ENCODE measurements around the gene FBXL5.
A peak's percentile ranks its signal among the peaks of the same experiment; 100 is the strongest.

Gene FBXL5

GRCh38 chr4:15675356-15675755 is 20.2 kb upstream of the FBXL5 start:
- no peak for DNase-seq

DNA sequence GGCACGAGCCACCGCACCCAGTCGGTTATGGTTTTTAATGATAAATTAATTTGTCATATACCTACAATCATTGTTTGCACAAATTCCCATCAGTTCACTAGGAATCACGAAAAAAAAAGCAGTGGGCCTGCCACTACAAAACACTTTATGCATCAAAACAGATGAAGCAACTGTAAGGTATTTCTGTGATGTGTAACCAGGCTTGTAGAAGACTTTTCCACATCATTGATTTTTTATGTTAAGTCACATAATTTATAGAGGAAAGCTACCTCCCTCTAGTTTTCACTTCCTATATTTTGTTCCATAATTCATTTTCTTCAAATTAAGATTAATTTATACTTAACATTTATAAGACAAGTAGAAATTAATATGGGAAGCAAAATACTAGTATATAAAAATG is 19.8 kb upstream of the FBXL5 start:
- no peak for DNase-seq

DNA sequence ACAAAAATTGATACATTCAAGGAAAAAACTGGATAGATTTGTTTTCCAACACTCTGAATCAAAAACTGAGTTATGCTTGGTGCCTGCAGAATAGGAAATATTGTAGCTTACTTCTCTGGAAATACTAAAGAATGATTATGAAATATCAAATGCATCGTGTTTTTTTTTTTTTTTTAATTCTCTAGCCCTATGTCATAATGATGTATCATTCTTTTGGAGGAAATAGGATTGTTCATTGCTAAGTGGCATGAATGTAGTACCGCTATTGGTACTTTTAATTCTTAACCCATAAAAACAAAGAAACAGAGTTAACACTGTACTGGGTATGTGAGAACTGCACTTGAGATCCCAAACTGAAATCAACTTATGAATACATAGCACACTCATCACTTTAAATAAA is 18.9 kb upstream of the FBXL5 start:
- no peak for DNase-seq

DNA sequence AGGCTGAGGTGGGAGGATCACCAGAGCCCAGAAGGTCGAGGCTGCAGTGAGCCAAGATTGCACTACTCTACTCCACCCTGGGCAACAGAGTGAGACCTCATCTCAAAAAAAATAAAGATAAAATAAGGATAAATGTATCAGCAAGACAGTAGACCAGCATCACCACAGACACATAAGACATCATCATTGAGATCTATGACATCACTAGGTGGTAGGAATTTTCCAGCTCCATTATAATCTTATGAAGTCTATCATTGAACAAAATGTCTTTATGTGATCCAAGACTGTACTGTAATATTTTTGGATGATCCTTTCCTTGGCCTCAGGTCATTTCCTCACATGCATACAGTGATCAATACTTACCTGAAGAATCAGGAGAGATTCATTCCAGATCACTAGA is 18.2 kb upstream of the FBXL5 start:
- no peak for DNase-seq

- DNase-seq: no peak
Measured at GRCh38 chr4:15672101-15672500, 16.9 kb upstream of the FBXL5 start.

GRCh38 chr4:15670576-15670975 is 15.4 kb upstream of the FBXL5 start:
- DNase-seq: no peak

DNA sequence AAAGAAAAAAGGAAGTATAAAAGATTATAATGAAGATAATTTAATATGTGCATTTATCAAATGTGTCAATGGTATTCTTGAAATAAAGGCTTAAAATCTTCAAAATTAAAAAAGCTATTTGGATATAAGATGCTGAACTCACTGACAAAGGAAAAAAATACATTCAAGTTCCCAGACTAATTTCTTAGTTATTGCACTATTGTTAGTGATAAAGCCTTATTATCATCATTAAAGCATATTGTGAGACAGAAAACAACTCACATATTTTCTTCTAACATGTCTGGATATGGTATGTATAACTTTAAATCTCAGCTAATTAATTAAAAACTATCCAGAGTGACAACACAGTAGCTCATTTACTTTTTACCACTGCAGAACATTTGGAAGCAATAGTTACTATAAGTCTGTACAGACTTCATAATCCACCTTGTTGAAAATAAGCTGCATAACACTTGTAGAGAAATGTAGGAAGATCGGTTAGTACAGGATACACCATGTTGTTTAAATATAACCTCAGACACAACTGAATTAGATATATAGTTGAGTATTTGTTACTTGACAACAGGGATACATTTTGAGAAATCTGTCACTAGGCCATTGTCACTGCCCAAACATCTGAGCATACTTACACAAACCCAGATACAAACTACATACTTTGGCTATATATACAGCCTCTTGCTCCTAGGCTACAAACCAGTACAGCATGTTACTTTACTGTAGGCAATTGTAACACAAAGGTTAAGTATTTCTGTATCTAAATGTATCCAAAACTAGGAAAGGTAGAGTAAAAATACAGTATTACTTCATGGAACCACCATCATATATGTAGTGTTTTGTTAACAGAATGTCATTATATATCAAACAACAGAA is 13.6 kb upstream of the FBXL5 start:
- no peak for DNase-seq

GRCh38 chr4:15667006-15667405 is 11.8 kb upstream of the FBXL5 start:
- DNase-seq: no peak

GRCh38 chr4:15665753-15666365 is 10.7 kb upstream of the FBXL5 start:
- peak; percentile 27 for DNase-seq

DNA sequence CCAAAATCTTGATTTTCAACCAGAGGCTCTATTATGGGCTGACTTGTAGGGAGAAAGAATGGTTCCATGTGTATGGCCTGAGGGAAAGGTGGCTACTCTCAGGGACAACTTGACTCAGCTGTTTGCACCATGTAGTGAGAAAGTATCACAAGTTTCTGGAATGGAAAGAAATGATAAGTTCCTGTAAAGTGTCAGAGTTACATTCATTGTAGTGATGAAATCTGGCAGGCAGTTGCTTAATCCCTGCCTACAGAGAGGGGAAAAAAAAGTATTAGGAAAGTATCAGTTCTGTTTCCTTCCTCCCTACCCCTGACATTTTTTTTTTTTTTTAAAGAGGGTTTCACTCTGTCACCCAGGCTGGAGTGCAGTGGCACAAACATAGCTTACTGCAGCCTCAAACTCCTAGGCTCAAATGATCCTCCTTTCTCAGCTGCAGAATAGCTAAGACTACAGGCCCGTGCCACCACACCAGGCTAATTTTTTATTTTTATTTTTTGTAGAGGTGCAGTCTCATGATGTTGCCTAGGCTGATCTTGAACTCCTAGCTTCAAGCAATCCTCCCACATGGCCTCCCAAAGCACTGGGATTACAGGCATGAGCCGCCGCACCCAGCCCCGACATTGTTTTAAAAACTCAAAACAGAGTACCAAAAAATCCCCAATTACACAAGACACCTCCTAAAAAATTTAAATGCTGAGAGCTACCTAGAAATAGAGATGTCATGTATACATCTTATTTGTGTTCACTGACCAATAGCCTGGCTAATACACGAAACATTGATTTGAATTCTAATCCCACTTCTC is 4.8 kb upstream of the FBXL5 start:
- peak; percentile 61 for DNase-seq

DNA sequence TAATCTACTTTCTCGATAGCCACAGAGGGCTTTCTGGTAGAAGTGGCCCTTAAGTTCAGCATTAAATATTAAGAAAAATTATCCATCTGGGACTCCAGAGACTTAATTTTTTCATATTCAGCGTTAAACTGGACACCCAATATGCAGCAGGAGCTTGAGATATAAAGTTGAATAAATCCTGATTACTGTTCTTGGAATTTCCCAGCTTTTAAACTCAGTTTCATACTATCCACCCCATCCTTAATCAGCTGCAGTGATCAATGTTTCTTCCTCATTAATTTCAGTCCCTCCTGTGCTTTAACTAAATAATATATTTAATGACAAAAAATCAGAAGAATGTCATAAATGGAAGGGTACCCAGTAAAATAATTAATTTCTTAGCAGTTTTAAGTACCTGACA is 3.6 kb upstream of the FBXL5 start:
- DNase-seq: no peak

DNA sequence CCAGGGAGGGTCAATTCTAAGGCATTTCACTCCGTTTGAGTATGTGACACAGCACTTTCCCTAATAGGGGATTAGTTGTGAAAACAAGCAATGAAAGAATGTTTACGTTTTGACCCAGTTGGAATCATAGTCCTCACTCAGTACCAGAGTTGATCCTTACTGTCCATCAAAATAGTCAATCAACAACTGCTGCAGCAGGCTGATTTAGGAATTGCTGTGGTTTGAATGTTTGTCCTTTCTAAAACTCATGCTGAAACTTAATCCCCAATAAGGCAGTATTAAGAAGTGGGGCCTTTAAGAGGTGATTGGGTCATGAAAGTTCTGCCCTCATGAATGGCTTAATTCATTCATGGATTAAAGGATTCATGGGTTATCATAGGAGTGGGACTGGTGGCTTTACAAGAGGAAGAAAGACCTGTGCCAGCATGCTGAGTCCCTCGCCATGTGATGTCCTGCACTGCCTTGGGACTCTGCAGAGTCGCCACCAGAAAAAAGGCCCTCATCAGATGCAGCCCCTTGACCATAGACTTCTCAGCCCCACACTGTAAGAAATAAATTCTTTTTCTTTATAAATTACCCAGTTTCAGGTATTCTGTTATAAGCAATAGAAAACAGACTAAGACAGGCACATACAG is 3.1 kb upstream of the FBXL5 start:
- DNase-seq: no peak

DNA sequence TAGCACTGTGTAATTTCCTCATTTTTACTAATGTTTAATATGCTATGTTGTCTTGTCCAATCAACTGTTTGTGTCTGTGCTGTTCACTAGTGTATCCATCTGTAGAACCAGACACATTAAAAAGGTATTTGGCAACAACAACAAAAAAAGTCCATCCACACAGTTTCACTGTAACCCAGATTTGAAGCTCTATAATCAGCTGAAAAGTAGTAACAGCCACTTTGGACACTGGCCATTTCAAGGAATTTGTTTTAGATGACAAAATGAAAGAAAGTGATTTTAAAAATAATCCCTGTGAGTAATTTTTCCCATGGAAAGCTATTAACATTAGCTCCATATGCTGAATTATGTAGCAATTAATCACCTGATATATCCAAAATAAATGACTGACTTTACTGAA is 2.2 kb upstream of the FBXL5 start:
- DNase-seq: no peak

DNA sequence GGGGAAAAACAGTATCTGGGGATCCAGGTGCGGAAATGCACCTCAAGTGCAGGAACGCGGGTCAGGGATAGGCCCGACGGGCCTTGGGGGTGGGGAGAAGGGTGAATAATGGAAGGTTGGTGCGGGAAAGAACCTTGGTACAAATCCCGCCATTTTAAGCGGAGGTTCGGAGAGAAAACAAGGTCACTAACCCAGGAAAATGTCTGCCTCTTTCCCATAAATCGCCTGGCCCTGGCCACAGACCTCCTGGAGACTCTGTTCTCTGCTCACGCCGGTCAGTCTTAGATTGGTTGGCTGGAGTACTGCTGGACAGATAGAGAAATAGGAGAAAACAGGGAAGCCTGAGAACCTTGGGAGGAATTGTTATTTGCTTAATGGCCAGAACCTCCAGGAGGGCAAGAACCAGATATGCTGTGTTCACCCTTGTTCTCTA is 897 bp upstream of the FBXL5 start:
- no peak for DNase-seq

DNA sequence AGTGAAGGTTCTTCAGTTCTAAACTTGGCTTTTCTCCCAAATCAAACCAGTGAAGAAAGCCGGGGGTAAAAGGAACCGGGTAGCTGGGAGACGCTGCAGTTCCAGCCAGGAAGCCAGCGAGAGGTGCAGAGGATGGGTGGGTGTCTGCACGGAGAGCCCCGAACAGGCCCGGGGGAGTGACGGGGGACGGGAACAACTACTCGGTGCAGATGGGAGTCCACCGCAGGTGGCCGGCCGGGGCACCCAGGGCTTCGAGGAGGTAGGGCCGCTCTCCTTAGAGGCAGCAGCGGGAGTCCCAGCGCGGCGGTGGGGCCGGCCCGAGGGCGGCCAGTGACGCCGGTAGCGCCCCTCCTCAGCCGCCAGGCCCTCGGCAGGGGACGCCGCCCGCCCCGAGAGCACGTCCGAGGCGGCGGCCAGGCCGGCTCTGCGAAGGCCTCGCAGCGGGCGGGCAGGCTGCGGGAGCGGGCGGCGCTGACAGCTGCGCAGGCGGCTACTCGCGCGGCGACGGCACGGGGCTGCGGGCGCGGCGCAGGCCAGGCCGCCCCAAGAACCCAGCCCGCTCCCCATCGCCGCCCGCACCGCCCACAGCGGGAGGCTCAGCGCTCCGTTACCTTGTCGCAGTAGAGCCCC is 449 bp downstream of the FBXL5 start:
- DNase-seq: peak; percentile 45

DNA sequence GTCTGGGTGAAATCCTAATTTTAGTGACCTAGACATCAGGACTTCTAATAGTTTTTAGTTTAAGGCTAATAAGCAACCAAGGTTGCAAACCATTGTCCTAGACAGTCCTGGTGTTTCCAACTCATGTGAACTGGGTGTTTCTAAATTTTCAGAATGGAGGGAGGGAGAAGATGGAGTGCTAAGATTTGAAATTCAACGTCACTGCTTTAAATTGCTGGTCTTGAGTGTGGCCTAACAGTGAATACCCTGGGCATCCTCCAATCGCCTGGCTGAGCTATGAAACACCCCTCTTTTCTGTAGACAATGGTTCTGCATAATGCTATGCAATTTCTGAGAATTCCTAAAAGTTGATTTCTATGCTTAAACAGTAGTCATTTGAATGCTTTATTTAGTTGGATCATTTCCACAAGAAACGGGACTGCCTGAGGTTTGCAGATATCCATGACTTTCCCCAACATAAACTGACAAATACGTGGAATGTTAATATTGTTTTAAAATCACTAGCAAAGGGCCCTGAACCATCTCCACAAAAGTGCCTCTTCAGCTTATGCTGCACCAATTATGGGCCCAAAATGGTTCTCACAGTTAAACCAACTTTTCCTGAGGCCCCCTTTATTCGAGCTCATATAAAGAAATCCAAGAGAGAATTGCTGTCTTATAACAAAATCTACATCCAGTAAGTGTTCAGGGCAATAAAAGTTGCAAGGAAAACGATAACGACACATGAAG is 1.1 kb downstream of the FBXL5 start:
- DNase-seq: peak; percentile 68

- no peak for DNase-seq
Measured at GRCh38 chr4:15653420-15653819, 1.7 kb downstream of the FBXL5 start.

DNA sequence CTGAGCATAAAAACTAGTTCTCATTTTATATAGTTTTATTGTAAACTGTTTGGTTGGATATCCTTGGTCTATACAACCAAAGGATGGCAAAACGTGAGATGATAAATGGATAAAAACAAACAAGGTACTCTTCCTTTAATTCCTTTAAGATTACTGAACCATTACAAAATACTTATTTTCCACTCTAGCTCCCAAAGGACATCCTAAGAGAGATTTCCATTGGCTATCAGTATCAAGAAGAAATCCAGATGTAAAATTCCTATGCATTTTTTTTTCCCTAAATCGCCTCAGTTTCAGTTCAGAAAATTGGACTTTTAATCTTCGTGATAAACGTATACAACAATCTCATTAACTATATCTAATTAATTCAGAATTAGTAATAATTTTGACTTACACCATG is 2.3 kb downstream of the FBXL5 start:
- no peak for DNase-seq

DNA sequence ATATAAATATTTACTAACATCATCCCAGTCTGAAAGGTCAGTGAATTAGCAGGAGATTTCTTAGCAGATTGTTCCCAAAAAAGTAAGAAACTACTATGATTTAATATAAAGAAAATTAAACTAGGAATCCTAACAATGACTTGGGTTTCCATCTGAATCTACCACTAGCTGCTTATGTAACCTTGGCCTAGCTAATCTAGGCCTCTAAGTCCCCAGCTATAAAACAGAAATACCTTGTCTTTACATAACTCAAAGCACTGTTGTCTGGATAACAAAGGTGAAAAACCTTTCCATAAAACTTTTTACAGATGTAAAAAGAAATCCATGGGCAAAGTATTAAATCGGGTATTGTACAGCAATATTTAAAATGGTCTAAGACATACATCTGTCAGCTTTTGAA is 3.0 kb downstream of the FBXL5 start:
- DNase-seq: no peak

- no peak for DNase-seq
Measured at GRCh38 chr4:15651676-15652075, 3.5 kb downstream of the FBXL5 start.

GRCh38 chr4:15649914-15650545 is 5.1 kb downstream of the FBXL5 start:
- peak; percentile 67 for DNase-seq

GRCh38 chr4:15648600-15648999 is 6.6 kb downstream of the FBXL5 start:
- DNase-seq: no peak

Data from fibroblast of skin of right biceps (primary cell).